ENCODE measurements around the gene JARID2.
A peak's percentile ranks its signal among the peaks of the same experiment; 100 is the strongest.

JARID2 gene

DNA sequence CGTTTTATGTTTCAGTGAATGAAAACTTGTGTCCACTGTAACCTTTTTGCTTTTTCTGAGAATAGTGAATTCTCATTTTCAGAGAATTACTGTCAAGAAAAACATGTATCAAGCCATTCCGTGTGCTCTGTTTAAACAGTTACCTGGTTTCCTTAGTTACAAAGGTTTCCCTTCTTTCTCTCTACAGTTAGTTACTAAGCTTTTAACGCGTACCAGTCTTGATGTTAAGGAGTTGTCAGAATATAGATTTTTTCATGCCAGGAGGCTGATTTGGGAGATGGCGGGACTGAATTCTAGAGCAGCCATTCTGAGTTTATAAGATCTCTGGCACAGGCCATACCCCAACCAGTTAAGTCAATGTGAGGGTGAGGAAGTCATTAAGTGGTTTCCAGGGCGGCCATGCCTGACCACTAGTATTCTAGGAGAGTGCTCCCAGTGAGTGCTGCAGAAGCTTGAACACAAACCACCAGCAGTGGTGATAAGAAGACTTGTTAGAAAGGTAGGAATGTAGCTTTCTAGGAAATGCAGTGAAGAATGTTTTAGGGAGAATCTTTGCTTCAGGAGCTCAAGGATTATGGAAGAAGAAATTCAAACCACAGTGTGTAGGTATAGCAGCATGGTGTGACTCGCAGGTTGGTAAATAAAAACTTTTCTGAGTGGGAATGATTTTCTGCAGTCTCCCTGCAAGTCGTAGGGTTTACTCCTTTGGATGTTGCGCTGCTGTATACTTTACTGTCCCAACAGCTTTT, 112.9 kb downstream of the JARID2 start:
- DNase-seq (ENCODE audit: low spot score) = no peak

DNA sequence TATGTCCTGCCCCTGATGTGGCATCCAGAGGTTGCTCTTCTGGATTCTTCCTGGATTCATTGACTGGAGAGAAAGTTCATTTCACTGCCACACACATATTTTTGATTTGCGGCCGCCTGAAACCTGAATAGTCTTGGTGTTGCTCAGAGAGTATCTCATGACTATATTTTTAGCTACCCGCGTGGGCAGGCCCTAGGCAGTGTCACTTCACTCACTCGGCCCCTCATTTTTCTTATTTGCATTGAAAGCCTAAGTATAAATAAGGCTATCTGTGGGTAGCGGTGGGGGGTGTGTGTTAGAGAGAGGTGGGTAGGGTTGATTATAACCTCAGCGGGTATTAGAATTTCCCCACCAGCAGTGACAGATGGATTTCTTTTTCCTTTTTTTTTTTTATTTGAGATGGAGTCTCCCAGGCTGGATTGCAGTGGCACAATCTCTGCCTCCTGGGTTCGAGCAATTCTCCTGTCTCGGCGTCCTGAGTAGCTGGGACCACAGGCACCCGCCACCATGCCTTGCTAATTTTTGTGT, 113.5 kb downstream of the JARID2 start:
- no peak for DNase-seq (ENCODE audit: low spot score)

DNA sequence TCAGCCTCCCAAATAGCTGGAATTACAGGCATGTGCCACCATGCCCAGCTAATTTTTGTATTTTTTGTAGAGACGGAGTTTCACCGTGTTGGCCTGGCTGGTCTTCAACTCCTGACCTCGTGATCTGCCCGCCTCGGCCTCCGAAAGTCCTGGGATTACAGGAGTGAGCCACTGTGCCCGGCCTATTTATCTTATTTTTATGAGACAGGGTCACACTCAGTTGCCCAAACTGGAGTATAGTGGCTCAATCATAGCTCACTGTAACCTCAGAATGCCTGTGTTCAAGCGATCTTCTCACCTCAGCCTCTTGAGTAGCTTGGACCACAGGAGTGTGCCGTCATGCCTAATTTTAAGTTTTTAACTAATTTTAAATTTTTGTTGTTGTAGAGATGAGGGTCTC, 114.4 kb downstream of the JARID2 start:
- no peak for DNase-seq (ENCODE audit: low spot score)

DNA sequence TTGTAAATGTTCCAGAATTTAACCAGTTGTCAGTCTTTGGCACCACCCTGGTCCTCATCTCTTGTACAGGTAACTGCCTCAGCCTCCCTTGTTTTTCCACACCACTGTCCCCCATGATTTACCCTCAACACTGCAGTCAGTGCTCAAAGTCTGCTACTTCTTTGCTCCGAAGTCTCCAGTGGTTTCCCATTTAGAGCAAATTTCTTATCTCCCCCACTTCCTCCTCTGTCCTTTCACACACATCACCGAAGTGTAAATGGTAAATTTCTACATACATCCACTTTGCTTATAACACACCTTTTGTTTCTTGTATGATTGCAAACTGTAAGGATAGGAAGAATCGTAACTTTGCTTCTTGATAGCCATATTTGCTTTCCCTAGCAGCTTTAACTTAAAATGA, 115.3 kb downstream of the JARID2 start:
- DNase-seq (ENCODE audit: low spot score) = no peak

DNA sequence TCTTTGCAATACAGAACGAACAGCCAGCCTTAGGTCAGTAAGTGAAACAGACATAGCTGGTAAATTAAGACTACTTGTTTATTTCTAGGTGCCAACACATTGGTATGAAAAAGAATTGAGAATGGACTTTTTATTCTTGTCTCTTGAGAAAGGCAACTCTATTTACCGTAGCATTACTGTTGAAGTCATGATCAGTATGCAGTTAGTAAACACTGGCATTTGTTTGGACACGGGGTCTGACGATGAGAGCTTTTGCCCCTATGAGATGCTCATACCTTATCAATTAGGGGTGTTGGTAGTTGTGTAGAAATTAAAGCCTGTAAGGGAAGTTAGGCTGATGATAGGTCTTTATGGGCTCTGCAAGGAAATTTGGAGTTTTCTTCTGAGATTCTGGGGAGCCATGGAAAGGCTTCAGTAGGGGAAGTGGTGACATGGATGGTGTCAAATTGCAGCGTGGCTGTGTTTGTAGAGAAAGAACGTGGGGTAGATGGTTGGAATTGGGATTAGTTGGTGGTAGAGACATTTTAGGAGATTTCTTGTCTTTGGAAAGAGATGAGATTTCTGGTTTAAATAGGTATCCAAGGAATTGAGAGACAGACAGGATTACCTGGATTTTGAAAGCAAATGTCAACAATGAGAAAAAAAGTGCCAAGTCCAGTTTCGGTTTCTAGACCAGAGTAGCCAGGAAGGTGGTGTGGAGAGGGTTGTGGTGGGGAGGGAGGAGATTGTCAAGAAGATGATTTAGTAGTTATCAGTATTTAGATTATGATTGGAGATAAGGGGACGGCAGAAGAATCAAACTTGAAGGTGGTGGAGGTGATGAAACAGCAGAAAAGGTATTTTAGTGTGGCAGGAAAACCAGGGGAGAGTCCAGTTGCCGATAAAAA, 116.6 kb downstream of the JARID2 start:
- no peak for DNase-seq (ENCODE audit: low spot score)

DNA sequence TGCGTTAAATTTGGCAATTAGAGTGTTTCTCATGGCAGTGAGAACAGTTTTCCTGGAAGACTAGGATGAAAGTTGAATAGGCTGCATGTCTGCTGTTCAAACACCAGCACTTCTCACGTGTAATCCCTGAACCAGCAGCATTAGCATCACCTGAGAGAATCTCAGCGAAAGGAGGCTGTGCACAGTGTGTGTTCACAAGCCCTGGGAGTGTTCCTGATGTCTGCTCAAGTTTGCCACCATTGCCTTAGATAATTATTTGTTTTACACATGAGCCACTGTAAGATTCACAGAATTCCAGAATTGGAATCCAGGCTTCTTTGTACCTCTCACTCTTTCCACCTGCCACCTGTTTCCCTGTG, 117.3 kb downstream of the JARID2 start:
- no peak for DNase-seq (ENCODE audit: low spot score)

DNA sequence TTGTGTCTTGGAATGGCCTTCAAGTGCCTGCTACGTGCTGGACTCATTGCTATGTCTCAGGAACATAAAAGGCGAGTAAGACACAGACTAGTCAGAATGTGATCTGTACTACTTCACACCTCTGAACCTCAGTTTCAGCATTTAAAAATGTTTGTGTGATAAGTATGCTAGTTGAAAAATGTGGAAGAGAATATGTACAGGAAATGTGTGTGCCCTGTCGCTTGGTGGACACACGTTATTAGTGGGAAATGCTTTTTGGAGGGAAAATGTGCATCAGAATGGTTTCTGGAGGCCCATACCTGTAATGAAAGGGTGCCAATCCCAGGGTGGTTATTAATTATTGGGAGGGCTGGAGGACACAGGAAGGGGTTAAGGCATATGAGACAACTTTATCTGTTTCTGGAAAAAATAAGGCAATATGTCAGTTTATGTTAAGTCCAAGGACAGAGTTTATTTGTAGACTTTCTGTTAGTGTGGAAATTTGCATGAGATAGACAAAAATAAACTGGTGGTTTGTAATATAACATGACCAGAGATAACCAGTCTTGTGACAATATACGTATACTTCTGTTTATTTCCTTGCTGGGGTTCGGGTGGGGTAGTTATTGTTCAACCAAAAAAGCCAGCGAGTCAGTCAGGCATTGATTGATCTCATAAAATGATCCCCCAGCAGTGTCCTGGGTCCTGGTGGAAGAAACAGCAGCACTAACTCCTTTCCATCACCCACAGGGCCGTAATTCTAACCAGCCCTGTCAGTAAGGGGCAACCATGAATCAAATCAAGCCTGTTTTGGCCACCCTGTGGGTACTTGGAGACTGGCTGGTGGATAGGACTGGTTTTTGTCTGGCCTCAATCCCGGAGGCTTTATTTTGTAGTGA, 117.9 kb downstream of the JARID2 start:
- DNase-seq (ENCODE audit: low spot score) = no peak

DNA sequence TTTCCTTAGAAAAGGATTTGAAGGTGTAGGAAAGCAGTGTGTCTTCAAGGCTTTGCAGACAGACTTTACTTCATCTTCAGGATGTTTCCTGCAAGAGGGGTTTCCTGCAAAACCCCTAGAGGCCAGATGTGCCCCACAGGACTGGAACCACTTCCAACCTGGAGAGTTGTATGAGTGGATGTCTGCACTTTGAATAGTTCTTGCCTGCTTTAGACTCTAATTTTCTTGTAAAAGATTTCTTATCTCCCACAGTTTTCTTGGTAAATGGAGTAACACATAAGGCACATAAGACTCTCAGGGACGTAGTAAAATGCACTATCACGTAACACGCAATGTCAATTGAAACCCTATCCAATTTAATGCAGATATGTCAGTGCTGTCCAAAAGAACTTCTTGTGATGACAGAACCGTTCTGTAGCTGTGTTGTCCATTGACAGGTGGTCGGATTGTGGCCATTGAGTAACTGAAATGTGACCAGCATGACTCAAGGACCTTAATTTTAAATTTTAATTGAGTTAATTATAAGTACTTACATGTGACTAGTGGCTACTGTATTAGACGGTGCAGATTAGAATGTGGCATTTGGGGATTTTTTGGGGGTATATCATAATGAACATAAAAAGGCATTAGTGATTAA, 118.7 kb downstream of the JARID2 start:
- DNase-seq (ENCODE audit: low spot score) = no peak

DNA sequence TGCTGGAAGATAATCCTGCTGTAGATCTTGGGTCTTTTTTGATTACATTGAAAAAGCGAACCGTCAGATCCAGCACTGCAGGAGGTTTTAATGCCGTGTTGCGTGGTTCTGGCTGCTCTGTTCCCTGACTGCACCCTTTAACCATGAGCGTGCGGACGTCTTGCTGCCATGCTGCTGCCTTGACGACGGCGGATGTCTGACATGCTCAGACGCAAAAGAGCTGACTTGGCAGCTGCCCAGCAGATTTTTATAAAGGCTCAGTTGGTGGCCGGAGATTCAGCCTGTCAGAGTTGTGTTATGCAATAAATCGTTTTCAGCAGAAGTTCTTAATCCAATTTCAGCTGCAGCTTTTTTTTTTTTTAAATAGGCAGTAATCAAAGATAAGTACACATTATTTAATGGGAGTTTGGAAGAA, 119.4 kb downstream of the JARID2 start:
- peak; percentile 91 for DNase-seq (ENCODE audit: low spot score)

DNA sequence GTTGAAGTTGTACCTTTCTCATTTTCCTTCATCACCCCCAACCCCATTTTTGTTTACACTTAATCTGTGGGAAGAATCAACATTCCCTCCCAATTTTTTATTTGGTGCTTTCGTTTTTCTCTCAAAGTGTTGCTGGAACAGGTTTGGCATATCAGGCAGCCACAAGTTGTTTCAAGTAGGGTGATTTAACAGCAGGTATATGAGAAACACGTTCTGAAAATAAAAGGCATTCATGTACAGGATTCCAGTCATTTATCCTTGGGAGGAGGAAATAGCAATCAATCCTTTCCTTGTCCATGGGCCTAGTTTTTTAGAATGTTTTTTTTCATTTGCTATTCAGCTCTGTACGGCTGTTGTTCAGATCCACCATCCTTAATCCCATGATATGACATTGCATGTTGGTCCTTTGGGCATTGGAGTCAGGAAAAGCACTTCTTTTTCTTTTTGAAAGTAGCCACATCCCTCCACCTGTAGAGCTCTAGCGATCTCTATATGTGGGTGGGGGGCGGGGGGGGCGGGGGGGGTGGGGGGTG, 120.2 kb downstream of the JARID2 start:
- no peak for DNase-seq (ENCODE audit: low spot score)

DNA sequence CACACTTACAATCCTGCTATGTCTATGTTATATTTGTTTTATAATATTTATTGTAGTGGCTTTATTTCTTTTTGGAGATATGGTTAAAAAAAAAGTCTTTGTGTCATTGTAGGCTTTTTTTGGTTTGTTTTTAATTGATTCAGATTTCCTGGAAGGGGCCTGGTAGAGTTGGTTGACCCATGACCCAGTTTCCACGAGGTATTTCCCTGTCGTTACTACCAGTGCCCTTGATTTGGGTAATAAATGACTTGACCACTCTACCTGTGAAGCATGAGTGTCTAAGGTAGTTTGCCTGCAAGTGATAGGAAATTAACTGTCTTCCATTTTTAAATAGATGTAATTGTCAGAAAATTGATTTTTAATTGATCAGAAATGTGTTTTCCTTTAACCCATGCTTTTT, 121.0 kb downstream of the JARID2 start:
- DNase-seq (ENCODE audit: low spot score) = no peak

DNA sequence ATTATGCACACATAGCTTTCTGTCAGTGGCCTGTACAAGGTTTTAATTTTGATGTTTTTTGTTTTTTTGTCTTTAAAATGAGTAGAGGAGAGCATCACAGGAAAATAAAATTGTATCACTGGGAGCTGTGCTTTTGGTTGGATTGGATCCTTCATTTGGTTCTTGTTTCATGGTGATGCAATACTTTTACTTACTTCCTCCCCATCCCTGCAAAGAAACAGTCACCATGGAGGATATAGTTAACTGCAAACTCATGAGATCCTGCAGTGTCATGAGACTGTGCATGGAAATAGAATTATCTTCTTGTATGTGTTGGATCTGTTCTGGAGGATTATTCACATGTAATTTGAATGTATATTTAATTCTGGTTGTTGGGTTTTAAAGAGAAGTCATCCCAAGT, 122.3 kb downstream of the JARID2 start:
- DNase-seq (ENCODE audit: low spot score) = no peak

DNA sequence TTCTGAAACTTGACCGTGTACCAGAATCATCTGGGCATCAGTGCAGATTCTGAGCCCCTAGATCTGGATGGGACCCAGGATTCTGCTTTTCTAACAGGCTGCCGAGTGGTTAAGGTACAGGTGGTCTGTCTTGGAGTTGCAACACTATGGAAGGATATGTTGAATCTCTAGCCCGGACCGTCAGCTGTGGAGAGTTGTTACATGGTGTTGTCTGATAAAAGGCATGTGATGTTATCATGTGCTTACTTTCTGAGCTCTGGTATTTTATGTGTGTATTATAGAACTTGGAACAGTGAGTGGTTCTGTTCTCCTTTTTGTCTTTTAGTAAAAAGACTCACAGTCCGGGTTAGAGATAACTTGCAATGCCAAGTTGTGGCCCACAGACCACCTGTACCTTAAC, 123.0 kb downstream of the JARID2 start:
- DNase-seq (ENCODE audit: low spot score) = no peak

DNA sequence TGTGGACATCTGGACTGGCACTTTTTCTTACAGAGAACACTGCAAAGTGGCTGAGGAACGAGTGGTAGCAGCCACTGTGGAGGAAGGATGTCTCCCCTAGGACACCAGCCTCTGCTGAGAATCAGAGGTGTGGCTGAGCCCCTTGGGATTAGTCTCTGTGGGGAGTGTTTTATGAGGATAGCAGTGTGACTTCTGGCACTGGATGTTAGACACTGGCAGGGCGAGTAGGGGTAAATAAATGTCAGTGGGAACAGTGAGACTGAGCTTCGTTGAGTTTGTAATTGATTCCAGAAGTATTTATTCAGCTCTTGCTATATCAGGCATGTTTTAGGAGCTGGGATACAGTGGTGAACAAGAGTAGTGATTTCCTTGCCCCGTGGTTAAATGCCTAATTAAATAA, 124.0 kb downstream of the JARID2 start:
- DNase-seq (ENCODE audit: low spot score) = peak; percentile 18

DNA sequence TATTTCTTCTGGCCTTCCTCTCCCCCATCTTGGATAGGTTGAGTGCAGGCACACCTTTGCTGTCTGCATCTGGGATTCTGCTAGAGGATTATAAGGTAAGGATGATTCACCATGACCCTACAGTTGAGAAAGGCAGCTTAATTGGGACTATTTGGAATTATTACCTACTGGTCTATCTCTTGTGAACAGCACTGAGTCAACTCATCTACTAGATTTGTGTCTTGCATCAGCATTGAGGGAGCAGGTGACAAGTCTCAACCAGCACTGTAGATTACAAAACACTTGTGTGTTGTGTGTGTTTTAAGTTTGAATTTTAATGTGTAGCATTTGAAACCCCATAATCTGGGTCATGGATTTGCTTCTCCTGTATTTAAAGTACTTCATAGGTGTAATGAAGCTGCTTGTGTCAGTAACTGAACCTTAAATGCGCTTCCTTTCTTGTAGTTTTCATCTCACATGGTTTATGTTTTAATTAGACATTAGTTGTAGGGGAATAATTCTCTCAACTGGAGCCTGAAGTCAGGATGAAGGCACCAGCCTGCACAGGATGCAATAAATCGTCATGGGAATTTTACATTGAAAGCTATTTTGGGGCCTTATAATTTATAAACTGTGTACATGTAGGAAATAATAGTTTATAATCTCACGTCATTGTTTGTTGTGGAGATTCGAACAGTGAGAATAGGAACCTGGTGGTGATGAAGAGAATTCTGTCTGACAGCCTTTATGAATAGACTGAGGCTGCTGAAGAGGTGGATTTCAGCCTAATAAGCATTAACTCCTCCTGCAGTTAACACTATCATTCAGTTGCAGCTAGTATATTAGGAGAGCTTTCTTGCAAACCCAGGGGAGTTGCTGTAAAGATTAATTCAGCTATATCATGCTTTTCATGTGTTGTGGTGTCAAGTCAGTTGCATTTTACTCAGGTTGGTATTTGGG, 125.1 kb downstream of the JARID2 start:
- DNase-seq (ENCODE audit: low spot score) = no peak

DNA sequence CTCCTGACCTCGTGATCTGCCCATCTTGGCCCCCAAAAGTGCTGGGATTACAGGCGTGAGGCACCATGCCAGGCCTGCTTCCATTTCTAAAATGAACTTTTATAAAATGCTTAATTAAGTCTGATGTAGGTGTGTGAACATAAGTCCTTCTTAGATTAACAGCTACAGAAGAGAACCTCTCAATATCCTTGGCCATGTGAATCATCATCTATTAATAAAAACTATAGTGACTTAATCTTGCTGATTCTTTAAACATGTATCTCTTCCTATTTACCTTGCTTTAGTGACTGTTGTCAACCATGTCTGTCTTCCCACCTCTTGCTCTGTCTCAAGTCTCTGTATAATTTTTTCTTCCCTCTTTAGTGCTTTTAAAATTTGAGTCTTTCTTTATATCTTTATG, 127.1 kb downstream of the JARID2 start:
- no peak for DNase-seq (ENCODE audit: low spot score)

DNA sequence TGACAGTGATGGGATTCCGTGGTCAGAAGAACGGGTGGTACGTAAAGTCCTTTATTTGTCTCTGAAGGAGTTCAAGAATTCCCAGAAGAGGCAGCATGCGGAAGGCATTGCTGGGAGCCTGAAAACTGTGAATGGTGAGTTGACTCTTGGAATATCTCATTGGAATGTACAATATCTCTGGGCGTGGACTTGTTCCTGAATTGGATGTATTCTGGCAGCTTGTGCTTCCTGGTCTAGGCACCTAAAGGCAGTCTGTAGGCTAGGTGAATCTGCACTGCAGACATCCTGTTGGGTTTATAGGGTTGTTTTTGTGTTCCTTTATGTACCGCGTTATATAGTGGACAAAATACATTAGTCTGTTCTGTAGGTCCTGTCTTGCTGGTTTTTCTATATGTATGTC, 128.2 kb downstream of the JARID2 start:
- no peak for DNase-seq (ENCODE audit: low spot score)

DNA sequence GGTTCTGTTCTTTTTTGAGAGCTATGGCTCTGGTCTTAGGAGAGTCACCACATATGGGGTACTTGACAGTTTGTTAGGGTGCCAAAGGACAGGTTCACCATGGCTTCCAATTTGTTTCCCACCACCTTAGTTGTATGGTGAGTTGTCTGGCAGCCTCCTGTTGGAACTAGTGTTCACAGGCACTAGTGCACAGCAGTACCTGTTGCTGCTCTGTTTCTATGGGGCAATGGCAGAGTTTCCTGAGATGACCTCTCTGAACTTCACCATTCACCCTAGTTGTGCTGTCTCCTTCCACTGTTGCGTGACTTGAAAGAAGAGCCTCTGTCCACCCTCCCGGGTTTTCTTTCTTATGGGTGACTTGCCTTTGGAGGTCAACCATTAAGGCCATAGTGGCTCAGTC, 129.1 kb downstream of the JARID2 start:
- no peak for DNase-seq (ENCODE audit: low spot score)

DNA sequence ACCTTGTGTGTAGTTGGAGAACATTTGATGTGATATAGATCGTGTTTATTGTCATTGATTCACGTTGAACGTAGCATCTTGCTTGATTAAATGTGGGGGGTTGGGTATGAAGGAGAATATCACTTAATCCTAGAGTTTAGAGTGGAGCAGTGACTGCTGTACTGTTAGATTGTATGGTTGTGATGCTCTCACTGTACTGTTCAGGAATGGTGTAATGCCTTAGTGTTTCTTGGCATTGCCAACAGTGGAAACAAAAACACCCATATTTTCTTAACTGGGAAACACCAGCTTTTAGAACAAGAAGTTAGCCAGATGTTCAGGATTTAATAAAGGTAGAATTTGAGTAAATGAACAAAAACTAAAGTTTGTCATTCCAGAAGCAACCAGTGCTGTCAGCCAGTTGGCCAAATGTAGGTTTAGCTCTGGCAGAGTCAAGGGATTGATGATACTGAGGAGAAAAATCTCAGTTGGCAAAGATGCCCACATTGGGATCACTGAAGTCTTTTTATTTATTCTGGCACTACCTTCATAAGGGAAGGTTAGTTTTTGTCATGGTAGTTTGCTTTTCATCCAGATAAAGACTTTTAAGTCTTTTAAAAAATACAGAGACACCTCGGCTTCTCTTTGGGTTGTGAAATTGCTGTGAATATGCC, 129.9 kb downstream of the JARID2 start:
- no peak for DNase-seq (ENCODE audit: low spot score)

All from AG20443 (cell line).